ENCODE measurements around the gene DOK5.

DOK5 gene

GRCh38 chr20:54565255-54565654, 89.9 kb downstream of the DOK5 start:
- DNase-seq, result no peak

GRCh38 chr20:54566031-54566688, 90.8 kb downstream of the DOK5 start:
- no peak for DNase-seq

GRCh38 chr20:54570561-54570960, 95.2 kb downstream of the DOK5 start:
- DNase-seq, result no peak

GRCh38 chr20:54572665-54573435, 97.5 kb downstream of the DOK5 start:
- DNase-seq, result no peak

GRCh38 chr20:54573838-54574237, 98.4 kb downstream of the DOK5 start:
- no peak for DNase-seq

- DNase-seq, result no peak
Measured at GRCh38 chr20:54576518-54576917, 101.1 kb downstream of the DOK5 start.

GRCh38 chr20:54577637-54578036, 102.2 kb downstream of the DOK5 start:
- DNase-seq, result no peak

- no peak for DNase-seq
Measured at GRCh38 chr20:54585217-54585616, 109.8 kb downstream of the DOK5 start.

- DNase-seq, result no peak
Measured at GRCh38 chr20:54587408-54587807, 112.0 kb downstream of the DOK5 start.

GRCh38 chr20:54589402-54590030, 114.1 kb downstream of the DOK5 start:
- no peak for DNase-seq

GRCh38 chr20:54590856-54591255, 115.5 kb downstream of the DOK5 start:
- no peak for DNase-seq

- no peak for DNase-seq
Measured at GRCh38 chr20:54596651-54597050, 121.3 kb downstream of the DOK5 start.

GRCh38 chr20:54598352-54598751, 123.0 kb downstream of the DOK5 start:
- no peak for DNase-seq

GRCh38 chr20:54600634-54601033, 125.2 kb downstream of the DOK5 start:
- DNase-seq, result no peak

GRCh38 chr20:54601831-54602515, 126.6 kb downstream of the DOK5 start:
- no peak for DNase-seq

GRCh38 chr20:54605319-54605718, 129.9 kb downstream of the DOK5 start:
- no peak for DNase-seq

- DNase-seq, result no peak
Measured at GRCh38 chr20:54606380-54606779, 131.0 kb downstream of the DOK5 start.

- DNase-seq, result no peak
Measured at GRCh38 chr20:54608039-54608745, 132.8 kb downstream of the DOK5 start.

- DNase-seq, result no peak
Measured at GRCh38 chr20:54608943-54609342, 133.6 kb downstream of the DOK5 start.

GRCh38 chr20:54611708-54612412, 136.5 kb downstream of the DOK5 start:
- no peak for DNase-seq

- DNase-seq, result no peak
Measured at GRCh38 chr20:54618412-54618811, 143.0 kb downstream of the DOK5 start.

- no peak for DNase-seq
Measured at GRCh38 chr20:54619181-54619580, 143.8 kb downstream of the DOK5 start.

All from bone marrow (tissue), 2 donors.